Choroid plexus epithelial cell (primary cell): ENCODE measurements around the gene DACT2.
A peak's percentile ranks its signal among the peaks of the same experiment; 100 is the strongest.

Experiments
- DNase-seq: peaks from one replicate; pipeline ENCODE4 v3.0.0-alpha.2; 2010; ENCODE audit warnings: low read depth
- H3K4me3 ChIP-seq: 2 replicates; pipeline ENCODE4 v1.5.1; 2011; ENCODE audit warnings: low read depth, mild to moderate bottlenecking, control low read depth, low read length, moderate library complexity
- TF ChIP-seq, protein P1 (sequence below): conservative IDR thresholded peaks from 2 replicates; pipeline ENCODE4 v1.5.1; 2011; ENCODE audit warnings: low read depth, mild to moderate bottlenecking, control low read depth, inconsistent platforms, low read length, moderate library complexity

DACT2 gene, protein sequence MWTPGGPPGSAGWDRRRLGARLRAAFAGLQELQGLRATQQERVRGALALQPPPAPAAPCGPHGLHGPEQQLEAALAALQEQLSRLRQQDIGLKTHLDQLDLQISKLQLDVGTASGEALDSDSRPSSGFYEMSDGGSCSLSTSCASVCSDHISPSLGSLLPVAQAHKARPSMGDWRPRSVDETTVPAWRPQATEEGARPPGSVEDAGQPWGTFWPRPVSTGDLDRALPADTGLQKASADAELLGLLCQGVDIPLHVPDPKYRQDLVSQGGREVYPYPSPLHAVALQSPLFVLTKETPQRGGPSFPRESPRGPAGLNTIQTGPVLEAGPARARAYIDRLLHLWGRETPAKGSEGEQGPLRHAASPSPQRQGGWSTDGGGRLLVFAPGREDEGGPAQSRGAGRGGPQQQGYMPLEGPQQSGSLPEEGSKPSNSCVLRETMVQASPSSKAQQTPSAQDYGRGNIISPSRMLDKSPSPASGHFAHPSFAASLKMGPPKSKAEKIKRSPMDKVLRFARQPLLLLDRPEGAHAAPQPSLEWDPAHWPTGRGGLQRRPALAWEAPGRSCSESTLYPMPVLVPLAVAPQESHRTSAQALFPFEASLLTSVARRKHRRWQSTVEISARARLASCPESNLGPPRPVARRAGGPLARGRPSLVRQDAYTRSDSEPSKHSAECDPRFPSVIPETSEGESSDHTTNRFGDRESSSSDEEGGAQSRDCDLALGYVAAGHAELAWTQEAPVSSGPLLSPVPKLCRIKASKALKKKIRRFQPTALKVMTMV

DNA sequence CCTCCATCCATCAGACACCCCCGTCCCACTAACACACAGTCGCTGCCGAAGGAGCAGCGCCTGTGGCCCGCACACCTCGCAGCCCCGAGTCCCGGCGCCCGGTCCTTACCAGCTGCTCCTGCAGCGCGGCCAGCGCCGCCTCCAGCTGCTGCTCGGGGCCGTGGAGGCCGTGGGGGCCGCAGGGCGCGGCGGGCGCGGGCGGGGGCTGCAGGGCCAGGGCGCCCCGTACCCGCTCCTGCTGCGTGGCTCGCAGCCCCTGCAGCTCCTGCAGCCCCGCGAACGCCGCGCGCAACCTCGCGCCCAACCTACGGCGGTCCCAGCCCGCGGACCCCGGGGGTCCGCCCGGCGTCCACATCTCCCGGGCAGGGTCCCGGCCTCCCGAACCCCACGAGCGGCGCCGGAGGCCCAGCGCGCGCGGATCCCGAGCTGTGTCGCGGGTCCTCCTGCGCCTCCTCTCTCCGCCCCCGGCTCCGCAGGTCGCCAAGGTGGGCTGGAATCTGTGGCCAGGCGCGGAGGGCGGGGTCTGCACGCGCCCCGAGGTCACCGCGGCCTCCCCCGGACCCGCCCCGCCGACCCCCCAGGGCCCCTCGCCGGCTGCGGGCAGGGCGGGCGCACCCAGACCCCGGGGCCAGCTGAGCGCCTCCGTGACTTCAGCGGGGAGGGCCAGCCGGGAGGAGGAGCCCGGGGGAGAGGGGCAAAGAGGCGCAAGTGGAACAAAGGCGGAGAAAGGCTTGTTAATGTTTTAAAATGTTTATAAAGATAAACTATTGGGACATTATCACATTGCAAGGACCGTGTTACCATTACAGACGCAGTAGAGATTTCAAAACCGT is at the start of gene DACT2:
Gene DACT2, minus strand, starts transcription at position 499 of the 833 bp plus-strand sequence. Its CDS starts 144 bp downstream, at position 355.
- peak within 1 kb of the TSS; percentile 42 for H3K4me3 ChIP-seq
- no peak for DNase-seq
- TF ChIP-seq, protein P1, sequence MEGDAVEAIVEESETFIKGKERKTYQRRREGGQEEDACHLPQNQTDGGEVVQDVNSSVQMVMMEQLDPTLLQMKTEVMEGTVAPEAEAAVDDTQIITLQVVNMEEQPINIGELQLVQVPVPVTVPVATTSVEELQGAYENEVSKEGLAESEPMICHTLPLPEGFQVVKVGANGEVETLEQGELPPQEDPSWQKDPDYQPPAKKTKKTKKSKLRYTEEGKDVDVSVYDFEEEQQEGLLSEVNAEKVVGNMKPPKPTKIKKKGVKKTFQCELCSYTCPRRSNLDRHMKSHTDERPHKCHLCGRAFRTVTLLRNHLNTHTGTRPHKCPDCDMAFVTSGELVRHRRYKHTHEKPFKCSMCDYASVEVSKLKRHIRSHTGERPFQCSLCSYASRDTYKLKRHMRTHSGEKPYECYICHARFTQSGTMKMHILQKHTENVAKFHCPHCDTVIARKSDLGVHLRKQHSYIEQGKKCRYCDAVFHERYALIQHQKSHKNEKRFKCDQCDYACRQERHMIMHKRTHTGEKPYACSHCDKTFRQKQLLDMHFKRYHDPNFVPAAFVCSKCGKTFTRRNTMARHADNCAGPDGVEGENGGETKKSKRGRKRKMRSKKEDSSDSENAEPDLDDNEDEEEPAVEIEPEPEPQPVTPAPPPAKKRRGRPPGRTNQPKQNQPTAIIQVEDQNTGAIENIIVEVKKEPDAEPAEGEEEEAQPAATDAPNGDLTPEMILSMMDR: no peak

DNA sequence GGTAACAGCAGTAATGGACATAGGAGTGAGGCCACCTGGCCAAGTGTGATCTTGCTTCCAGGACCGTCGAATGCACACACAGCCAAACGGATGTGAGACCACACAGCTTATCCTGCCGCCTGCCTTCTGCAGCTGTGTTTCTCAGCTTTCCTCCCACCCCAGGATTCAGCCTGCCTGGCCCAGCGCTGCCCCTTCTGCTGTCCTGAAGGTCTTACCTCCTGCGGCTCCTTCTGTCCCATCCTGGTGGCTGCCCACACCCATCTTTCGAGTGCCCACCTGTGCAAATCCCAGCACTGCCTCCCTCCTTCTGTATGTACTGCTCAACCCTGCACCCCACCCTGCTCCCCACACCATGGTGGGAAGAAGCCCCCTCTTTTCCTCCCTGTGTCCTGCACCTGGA is 49.4 kb upstream of the DACT2 start:
- no peak overlapping the region for H3K4me3 ChIP-seq
- DNase-seq: no peak
- TF ChIP-seq, protein P1: no peak

DNA sequence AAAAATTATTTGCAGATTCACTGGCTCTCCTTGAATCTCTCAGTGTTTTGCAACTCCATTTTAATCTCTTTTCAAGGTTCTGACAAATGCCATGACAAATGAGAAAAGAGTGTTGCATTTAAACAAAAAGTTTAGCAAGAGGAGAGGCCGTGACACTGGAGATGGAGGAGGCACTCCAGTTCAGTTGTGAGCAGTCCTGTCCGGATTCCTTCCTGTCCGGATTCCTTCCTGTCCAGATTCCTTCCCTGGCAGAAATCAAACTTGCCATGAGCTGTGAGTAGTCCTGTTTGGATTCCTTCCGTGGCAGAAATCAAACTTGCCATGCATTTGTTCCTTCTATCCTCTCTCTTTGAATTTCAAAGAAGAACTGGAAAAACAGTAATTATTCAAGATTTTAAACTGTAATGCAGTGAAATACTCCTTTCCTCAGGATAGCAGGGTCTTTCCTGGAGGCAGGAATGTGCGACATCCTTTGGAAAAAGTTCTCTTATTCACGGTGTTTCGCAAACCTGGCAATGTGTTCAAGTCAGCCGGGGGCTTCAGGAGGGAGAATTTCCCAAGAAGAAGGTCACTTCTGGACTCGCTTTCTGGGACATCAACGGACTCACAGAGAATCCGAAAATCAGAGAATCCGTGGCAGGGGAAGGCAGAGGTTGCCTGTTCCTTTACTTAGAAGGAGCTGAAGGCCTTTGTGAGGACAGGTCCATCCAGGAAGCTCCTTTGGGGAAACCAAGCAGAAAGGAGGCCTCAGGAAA is 48.7 kb upstream of the DACT2 start:
- DNase-seq: peak; percentile 9
- TF ChIP-seq, protein P1: no peak
- no peak overlapping the region for H3K4me3 ChIP-seq

DNA sequence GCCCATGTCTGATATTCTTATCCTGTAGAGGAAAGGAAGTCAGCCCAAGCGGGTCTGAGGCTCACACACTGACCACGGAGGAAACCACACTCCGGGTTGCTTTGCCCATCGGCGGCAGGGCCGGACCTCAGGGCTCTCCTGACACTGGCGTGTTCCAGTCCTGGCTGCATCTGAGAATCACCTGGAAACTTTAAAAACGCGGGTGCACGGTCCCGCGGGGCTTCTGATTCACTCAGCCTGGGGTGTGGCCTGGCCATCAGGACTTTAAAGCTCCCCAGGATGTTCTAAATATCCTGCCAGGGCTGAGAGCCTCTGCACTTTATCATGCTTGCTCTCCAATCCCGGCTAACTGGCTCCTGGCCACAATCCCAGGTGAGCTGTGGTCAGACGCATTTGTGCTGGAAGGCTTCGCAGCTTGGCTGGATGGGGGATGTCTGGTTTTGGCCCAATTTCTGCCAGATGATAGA is 47.7 kb upstream of the DACT2 start:
- DNase-seq: no peak
- TF ChIP-seq, protein P1: no peak
- H3K4me3 ChIP-seq: no peak overlapping the region

DNA sequence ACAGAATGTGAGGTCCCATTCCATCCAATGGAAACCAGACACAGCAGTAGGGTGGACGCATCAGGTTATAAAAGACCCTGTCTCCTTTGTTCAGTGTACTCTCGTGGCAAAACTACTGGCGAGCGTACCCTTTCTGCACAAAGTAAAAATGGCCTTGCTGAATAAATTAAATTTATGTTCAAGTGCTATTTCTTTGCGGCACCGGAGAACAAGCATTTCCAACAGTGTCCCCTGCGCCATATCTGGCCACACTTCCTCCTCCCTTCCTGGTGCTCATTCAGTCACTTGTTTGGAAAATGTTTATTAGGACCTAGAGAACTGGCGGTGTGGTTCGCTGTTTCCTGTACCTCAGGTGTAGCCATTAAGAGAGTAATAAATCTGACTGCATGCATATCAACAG is 46.9 kb upstream of the DACT2 start:
- H3K4me3 ChIP-seq: no peak overlapping the region
- TF ChIP-seq, protein P1: no peak
- no peak for DNase-seq
